ENCODE measurements around the gene BARHL1.

BARHL1 gene

DNA sequence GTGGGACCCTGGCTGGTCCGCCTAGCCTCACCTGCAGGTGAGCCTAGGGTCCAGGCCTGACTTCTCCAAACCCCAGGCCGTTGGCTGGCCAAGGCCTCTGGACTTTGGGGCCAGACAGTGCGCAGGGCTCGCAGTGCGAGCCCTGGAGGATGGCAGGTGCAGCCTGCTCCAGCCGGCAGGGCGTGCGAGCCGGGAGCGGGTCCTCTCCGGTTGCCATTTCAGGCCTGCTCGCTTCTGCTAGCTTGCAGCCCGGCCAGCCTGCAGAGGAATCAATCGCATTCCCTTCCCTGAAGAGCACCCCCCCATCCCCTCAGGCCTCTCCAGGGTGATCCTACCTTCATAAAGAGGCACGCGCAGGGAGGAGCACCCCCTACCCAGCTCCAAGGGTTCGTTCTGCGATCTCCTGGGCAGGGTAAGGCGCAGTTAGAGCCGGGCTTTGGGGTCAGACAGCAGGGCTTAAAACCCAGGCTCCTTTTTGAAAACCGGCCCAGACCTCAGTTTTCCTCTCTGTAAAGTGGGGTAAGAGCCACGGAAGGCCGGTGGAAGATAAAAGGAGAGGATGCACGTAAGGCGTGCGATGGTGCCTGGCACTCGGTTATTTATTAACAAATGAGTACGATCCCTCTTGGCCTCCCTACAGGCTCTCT lies 6.2 kb downstream of the BARHL1 start:
- no peak for DNase-seq

GRCh38 chr9:132589148-132590036 lies 7.0 kb downstream of the BARHL1 start:
- no peak for DNase-seq

DNA sequence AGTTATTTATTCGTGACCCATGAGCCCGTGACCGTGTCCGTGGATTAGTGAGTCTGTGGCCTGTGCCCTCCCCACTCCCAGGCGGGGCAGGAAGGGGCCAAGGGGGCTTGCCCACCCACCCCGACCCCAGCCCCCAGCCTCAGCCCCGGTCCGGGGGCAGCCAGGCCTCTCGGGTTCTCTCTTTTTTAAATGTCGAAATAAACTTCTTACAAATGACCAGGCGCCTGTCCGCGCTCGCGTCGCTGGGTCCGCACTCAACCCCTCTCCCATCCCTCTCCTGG lies 7.6 kb downstream of the BARHL1 start:
- DNase-seq = no peak

DNA sequence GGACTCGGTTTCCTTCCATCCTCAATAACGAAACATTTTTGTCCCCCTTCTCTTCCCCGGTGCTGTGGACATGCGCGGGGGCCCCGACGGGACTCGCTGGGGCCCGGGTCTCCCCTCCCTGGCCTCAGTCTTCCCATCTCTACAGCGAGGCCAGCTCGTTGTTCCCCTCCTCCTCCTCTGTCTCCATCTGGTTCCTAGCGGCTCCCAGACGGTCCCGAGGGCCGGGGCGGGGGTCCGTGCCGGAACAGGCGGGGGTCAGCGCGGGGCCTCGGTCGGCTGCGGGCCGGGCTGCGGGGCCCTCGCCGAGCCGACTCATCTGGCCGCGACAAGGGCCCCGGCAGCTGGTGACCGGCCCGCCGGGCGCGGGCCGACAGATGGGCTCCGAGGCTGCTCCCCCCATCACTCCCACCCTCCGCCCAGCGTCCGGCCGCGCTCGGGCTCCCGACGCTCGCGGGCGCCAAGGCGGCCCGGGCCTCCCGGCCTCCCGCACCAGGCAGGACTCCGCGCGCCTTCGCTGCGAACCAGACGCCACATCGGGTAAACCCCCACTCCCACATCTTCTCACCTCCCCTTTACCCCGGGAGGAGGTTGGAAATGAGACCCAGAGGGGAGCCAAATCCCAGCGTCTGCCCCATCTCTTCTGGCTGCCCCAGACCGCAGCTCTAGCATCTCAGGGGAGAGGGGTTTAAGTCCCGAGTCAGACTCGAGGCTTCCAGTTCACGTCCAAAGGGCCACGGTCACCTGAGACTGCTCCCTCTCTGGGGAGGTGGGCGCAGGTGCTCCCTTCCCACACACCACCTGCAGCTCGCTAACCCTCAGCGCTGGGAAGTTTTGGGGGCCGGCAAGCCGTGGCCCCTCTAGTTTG lies 8.1 kb downstream of the BARHL1 start:
- no peak for DNase-seq

DNA sequence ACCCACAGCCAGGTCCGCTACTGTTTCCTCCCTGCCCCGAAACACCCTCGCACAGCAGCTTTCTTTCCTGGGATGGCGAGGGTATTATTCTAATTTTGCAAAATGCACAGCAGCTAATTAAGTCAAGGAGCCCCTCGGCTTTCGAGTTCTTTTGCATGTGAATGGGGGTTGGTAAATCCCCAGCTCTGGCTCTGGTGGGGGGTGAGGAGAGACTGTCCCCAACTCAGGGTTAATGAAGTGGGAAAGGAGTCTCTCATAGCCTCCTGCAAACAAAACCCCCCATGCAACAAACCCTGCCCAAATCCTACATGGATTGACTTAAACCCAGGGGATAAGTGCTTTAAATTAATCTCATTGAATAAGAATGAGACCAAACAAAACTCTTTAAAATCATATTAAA lies 8.8 kb downstream of the BARHL1 start:
- DNase-seq = no peak

GRCh38 chr9:132591751-132592314 lies 9.4 kb downstream of the BARHL1 start:
- DNase-seq = no peak

DNA sequence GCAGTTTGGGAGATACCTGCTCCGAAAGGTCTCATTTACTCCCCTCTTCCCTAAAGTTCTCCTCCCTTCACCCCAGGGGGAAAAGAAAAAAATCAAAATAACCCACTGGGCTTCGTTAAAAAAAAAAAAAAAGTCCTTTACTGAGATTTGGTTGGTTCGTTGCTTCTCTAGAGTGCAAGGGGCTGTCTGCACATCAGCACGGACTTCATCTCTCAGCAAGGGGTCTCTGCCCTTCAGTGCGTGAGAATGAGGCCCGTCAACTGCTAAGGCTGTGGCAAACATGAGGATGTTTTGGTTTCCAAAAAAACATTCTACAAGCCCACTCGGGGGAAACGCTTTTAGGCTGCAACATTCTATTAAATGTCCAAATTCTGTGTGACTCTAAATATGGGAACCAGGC lies 10.0 kb downstream of the BARHL1 start:
- no peak for DNase-seq

DNA sequence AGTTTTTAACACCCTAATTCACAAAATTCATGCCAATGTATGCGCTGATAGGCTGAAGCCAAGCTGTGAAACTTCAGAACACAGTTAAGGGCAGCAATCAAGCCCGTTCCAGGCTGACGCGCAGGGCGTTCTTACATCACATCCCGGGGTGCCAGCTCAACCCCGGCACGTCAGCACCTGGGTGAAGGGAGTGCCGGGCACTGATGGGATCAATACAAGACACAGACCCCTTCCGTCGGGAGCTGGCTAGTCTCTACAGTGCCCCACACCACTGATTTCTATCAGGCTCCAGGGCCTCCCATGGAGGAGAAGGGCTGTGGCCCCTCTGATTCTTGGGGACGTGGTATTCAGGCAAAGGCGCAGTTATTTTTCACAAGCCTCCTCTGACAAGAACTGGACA lies 12.0 kb downstream of the BARHL1 start:
- DNase-seq = no peak

GRCh38 chr9:132595319-132595718 lies 12.9 kb downstream of the BARHL1 start:
- DNase-seq = no peak

DNA sequence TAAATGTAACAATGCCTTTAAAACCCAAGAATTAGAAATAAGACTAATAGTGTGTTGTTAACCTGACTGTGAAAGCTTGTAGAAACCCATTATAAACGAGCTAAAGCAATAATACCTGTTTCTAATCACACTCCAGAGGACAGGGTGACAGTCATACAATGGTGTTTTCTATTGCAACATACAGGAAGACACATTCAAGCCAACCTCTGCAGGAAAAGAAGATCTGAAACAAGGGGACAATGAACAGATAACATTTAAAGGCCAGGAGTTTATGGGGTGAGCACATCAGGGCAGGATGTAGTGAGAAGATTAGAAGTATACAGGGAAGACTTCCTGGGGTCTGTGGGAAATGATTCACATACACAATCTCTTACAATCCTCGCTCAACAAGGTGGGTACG lies 13.8 kb downstream of the BARHL1 start:
- DNase-seq = no peak

DNA sequence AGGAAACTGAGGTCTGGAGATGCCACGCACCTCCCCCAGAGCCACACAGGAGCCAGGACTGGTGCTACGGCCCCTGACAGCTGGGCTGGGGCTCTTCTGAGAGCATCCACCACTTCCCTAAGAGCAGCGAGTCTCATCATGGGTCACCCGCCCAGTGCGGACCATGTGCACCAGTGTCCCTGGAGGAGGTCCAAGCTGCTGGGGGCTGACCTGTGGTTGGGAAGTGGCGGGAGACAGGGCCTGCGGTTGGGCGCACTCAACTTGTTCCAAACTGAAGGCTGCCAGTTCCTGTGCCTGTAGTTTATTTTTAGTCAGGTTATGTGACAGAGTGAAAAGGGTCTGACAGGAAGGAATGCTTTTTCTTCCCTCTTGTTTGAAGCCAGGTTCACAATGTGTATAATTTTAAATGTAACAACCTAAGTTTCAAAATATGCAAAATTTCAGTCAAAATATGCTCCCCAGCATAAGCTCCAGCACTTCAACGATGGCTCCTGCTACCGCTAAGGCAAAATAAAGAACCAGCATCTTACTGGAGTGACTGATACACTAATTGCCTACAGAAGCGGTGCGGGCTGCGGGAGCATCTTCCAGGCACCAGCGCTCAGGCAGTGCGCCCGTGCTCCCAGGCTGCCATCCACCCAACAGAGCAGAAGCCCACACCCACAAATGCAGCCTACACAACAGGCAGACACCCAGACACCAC lies 14.8 kb downstream of the BARHL1 start:
- DNase-seq = no peak

GRCh38 chr9:132600326-132600984 lies 18.0 kb downstream of the BARHL1 start:
- DNase-seq = no peak

- DNase-seq = no peak
These were observed 19.8 kb downstream of the BARHL1 start for GRCh38 chr9:132602207-132602606.

DNA sequence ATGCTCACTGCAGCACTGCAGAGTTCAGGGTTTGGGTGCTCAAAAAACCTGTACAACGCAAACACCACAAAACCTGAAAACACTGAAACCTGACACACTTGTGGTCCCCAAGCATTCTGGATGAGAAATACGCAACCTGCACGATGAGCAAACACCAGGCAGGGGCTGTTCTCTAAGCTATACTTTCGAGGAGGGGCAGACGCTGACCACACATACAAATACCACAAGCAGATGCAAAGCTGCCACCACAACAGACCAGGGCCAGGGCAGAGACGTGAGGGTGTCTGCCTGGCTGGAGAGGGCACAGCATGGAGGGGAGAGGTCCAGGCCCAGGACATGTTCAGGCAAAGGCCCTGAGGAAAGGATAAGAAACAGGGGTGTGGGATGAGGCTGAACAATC lies 23.0 kb downstream of the BARHL1 start:
- DNase-seq = no peak

DNA sequence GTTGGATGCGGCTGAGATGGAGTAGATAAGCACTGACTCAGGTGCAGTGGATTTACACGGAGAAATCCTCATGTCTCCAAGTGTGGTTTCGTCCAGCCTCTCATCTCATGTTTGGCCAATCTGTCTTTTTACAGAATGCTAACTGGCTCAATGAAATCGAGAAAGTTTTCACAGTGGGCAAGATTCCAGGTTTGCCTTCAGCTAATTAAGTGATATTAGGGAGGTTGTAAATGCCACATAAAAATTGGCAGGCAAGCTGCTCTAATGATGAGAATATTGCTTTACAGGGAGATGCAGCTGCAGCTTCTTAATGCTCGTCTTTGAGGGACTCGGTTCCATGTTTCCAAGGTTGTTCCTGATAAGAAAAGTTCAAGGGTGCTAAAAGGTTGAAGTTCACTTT lies 23.7 kb downstream of the BARHL1 start:
- DNase-seq = no peak

GRCh38 chr9:132609184-132609583 lies 26.8 kb downstream of the BARHL1 start:
- DNase-seq = no peak

- DNase-seq = no peak
These were observed 27.4 kb downstream of the BARHL1 start for GRCh38 chr9:132609829-132610228.

GRCh38 chr9:132610661-132611060 lies 28.3 kb downstream of the BARHL1 start:
- DNase-seq = no peak

DNA sequence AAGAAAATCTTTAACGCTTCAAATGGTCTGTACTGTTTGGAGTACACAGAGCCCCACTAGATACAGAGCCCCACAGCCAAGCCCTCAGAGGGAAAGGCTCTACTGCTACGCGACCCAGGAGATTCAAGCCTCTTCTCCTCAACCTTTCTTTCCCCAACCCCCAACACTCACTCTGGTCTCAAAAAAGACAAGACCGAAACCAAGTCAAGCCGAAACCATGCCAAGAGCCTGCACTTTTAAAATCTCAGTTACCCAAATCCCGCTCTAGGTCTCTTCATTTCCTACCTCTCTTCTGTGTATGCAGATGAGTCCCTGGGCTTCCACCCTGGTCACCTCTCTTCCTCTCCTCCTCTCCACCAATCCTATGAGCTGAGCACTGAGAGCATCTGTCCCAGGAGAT lies 31.9 kb downstream of the BARHL1 start:
- no peak for DNase-seq

DNA sequence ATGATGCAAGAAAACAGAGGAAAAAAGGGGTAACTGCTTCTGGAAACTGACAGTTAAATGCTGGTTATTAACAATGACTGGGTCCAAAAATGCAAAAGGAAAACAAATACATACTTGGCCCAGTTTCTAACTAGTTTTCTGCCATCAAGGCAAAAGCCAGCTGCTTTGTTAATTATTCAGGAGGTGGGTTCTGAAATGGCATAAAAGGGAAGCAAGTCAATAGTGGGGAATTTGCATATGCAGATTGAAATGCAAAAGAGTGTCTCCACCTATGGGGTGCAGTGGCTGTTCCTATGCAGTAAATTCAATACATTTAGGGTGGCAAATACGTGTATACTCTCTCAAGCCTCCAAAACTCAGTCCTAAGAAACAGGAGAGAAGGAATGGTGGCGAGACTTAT lies 33.4 kb downstream of the BARHL1 start:
- no peak for DNase-seq

- DNase-seq = no peak
These were observed 34.3 kb downstream of the BARHL1 start for GRCh38 chr9:132616725-132617124.

DNA sequence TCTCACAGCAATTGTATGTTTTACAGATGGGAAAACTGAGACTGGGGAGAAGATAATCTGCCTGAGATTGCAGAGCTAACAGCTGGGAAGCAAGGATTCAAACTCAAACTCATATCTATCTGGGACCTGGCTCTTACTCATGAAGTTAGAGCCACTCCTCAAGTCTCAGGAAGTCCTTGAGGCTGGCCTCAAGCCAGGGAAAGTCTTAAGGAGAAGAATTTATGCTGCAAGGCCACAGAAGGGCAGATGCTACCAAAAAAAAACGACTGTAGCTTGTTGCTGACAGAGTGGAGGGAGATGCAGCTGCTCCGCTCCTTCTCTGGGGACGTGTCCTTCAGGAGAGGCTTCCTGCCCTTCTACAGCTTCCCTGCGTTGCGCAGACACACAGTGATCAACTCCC lies 39.8 kb downstream of the BARHL1 start:
- DNase-seq = no peak

All from NCI-H2107 (cell line).